ENCODE measurements around the gene CADM1.

GRCh38 chr11:115545581-115546210, 41.5 kb upstream of the CADM1 start:
- TF ChIP-seq CTCF (IDR thresholded peaks at IDR 0.05; ENCODE audit: extremely low read depth in 1 of 2, insufficient read depth in 1 of 2, low read depth in 1 of 2, low read length in 2 of 2) = no peak
- no peak for TF ChIP-seq EZH2 (IDR thresholded peaks at IDR 0.05; ENCODE audit: borderline replicate concordance, low read depth, low read length, severe bottlenecking)
- no peak for TF ChIP-seq MYC (IDR thresholded peaks at IDR 0.05; ENCODE audit: low read depth, low read length)
- no peak for TF ChIP-seq POLR2A (IDR thresholded peaks at IDR 0.05; ENCODE audit: low read depth, low read length)
- no peak for TF ChIP-seq FOS (IDR thresholded peaks at IDR 0.05; ENCODE audit: borderline replicate concordance, insufficient read depth, low read length)
- no peak for TF ChIP-seq MAX (IDR thresholded peaks at IDR 0.05; ENCODE audit: insufficient read depth, insufficient read length)
